ENCODE results near the gene HEXD. TPM values are rescaled to one million over a fixed set of nuclear protein-coding genes. Genes with fewer than 3 reads are reported as not detected.
"Not testable (repeated sequence)": the region's sequence is repeated elsewhere in the genome, so short reads cannot be mapped to it uniquely, and the experiment has no call there.

Gene HEXD
- total and polyA plus RNA-seq, 9 donors = 12.9 to 29.7 (median 19.5) TPM

DNA sequence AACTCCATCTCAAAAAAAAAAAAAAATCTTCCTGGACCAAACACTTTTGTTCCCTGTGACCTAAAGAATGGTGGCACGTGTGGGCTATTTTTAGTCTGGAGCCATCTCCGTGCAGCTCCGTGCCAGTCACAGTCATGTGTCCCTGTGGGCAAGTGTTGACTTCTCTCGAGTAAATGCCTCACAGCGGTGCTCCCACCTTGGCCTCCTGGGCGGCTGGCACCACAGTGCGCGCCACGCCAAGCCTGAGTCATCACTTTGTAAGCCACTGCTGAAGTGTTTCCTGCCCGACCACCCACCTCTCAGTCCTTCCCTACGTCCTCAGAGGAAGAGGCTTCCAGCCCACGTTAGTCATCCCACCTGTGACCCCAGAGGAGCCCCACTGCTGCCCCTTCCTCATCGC is 10.9 kb upstream of the HEXD start:
- no peaks in the 10 kb centered on the region for H3K9me3 ChIP-seq (replicated peaks; ENCODE audit: control insufficient read depth, low read depth, low read length)
- WGBS (ENCODE audit: insufficient coverage) = 68% methylated on average over 12 of the region's 13 CpGs
- peaks cover 37% of the 10 kb centered on the region for H3K4me1 ChIP-seq (ENCODE audit: control insufficient read depth, insufficient read depth, low read length)
- H3K27me3 ChIP-seq (ENCODE audit: control insufficient read depth, insufficient read depth, low read length) = no peaks in the 10 kb centered on the region
- H3K4me3 ChIP-seq (ENCODE audit: low read length) = no peak overlapping the region
- H3K36me3 ChIP-seq (ENCODE audit: control insufficient read depth, insufficient read depth, low read length) = peaks cover 38% of the 10 kb centered on the region
- no peak for DNase-seq
- H3K27ac ChIP-seq (ENCODE audit: low read length) = peak overlapping the region; percentile 51

DNA sequence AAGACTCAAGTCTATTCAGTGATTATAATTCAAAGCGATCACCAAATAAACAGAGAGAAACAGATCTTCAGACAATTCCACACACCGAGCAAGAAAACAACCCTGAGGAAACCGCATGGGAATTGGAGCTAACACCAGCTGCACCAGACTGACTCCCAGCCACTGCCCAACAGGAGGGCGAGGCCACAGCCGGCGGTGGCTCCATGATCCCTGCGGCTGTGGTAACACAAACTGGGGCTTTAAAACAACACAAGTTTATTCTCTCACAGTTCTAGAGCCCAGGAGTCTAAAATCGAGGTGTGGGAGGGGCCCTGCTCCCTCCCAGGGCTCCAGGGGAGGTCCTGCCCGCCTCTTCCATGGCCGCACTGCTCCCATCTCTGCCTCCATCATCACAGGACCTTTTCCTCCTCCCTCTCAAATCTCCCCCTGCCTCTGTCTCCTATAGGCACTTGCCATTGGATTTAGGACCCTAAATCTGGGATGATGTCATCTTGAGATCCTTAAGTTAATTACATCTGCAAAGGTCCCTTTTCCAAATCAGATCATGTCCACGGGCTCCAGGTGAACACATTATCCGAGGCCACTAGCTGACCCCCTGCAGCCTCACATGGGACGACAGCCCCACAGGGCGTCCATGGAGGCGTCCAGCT is 9.7 kb upstream of the HEXD start:
- Histone ChIP-seq H3K27me3 (ENCODE audit: control insufficient read depth, insufficient read depth, low read length) (no peaks in the 10 kb centered on the region), H3K9me3 (replicated peaks; ENCODE audit: control insufficient read depth, low read depth, low read length) (no peaks in the 10 kb centered on the region), H3K36me3 (ENCODE audit: control insufficient read depth, insufficient read depth, low read length) (peaks cover 31% of the 10 kb centered on the region), H3K4me1 (ENCODE audit: control insufficient read depth, insufficient read depth, low read length) (peaks cover 37% of the 10 kb centered on the region), H3K4me3 (ENCODE audit: low read length) (no peak overlapping the region), H3K27ac (ENCODE audit: low read length) (peak overlapping the region; percentile 4)
- WGBS (ENCODE audit: insufficient coverage) = 82% methylated on average over 13 of the region's 15 CpGs
- DNase-seq = no peak

DNA sequence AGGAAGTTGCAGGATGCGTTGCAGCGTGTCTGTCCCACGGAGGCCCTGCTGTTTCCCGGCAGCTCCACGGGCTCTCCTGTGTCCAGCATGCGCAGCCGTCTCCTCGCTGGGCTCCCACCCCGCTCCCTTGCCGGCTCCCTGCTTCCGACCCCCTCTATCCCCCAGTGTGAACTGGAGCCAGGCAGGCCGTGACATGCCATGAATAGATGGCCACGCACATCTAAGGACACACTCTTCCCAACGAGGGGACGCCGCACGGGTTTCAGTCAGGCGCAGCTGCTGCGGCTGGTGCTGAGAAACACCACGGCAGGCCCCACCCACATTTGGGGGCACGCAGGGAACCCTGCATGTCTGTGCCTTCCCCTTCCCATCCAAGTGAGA is 9.2 kb upstream of the HEXD start:
- no peak for DNase-seq
- H3K27me3 ChIP-seq (ENCODE audit: control insufficient read depth, insufficient read depth, low read length) = no peaks in the 10 kb centered on the region
- peaks cover 37% of the 10 kb centered on the region for H3K4me1 ChIP-seq (ENCODE audit: control insufficient read depth, insufficient read depth, low read length)
- H3K4me3 ChIP-seq (ENCODE audit: low read length) = no peak overlapping the region
- peak overlapping the region; percentile 4 for H3K27ac ChIP-seq (ENCODE audit: low read length)
- H3K9me3 ChIP-seq (replicated peaks; ENCODE audit: control insufficient read depth, low read depth, low read length) = no peaks in the 10 kb centered on the region
- peaks cover 25% of the 10 kb centered on the region for H3K36me3 ChIP-seq (ENCODE audit: control insufficient read depth, insufficient read depth, low read length)
- WGBS (ENCODE audit: insufficient coverage) = 88% methylated on average over 21 of the region's 21 CpGs

DNA sequence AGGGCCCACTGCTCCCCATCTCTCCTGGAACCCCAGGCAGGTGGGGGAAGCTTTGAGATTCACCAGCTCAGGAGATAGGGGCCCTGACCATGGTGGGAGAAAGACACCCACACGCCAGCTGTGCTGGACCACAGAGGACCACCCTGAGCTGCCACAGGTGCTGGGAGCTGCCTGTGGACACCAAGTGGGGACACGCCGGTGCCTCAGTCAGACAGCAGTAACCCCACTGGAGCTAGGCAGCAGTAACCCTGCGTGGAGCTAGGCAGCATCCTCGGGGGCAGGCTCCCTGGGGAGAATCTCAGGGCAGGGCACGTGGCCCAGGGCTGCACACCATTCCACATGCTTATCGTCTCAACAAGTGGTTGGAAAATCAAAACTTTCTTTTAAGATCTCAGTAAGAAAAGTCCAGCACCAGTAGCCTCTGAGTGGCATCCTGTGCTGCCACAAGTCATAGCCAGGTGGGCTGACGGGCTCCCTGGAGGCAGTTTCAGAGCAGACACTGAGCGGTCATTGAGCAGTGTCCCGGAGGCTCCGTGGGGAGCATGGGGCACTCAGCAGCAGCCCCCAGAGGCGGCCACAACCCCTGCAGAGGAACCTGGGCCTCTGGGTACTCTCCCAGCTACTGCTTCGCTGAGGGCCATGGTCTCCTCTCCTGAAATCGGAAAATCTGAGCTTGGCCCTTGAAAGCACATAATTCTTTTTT is 8.0 kb upstream of the HEXD start:
- peaks cover 40% of the 10 kb centered on the region for H3K4me1 ChIP-seq (ENCODE audit: control insufficient read depth, insufficient read depth, low read length)
- DNase-seq = no peak

GRCh38 chr17:82411396-82412053 is 6.6 kb upstream of the HEXD start:
- Histone ChIP-seq H3K27ac (ENCODE audit: low read length) (no peak overlapping the region), H3K9me3 (replicated peaks; ENCODE audit: control insufficient read depth, low read depth, low read length) (no peaks in the 10 kb centered on the region), H3K36me3 (ENCODE audit: control insufficient read depth, insufficient read depth, low read length) (peaks cover 14% of the 10 kb centered on the region), H3K27me3 (ENCODE audit: control insufficient read depth, insufficient read depth, low read length) (no peaks in the 10 kb centered on the region), H3K4me3 (ENCODE audit: low read length) (no peak overlapping the region), H3K4me1 (ENCODE audit: control insufficient read depth, insufficient read depth, low read length) (peaks cover 40% of the 10 kb centered on the region)
- DNase-seq = no peak
- WGBS (ENCODE audit: insufficient coverage) = 73% methylated on average over 21 of the region's 24 CpGs

More for the DNA sequence above, 8.0 kb upstream of the HEXD start:
- no peak overlapping the region for H3K4me3 ChIP-seq (ENCODE audit: low read length)
- no peaks in the 10 kb centered on the region for H3K27me3 ChIP-seq (ENCODE audit: control insufficient read depth, insufficient read depth, low read length)
- H3K27ac ChIP-seq (ENCODE audit: low read length) = no peak overlapping the region
- WGBS (ENCODE audit: insufficient coverage) = 86% methylated on average over 9 of the region's 14 CpGs
- no peaks in the 10 kb centered on the region for H3K9me3 ChIP-seq (replicated peaks; ENCODE audit: control insufficient read depth, low read depth, low read length)
- H3K36me3 ChIP-seq (ENCODE audit: control insufficient read depth, insufficient read depth, low read length) = peaks cover 19% of the 10 kb centered on the region

DNA sequence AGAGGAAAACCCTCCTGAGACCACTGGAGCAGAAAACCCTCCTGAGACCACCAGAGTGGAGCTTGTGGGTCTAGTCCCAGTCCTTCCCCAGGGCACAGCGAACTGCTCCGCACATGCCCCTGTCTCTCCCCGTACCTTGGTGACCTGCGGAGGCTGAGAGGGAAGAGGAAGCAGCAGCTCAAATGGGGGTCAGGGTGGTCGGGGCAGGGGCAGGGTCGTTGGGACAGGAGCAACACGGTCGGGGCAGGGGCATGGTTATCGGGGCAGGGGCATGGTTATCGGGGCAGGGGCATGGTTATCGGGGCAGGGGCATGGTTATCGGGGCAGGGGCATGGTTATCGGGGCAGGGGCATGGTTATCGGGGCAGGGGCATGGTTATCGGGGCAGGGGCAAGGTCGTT is 6.1 kb upstream of the HEXD start:
- H3K27me3 ChIP-seq (ENCODE audit: control insufficient read depth, insufficient read depth, low read length); DNase-seq; H3K9me3 ChIP-seq (replicated peaks; ENCODE audit: control insufficient read depth, low read depth, low read length); H3K4me3 ChIP-seq (ENCODE audit: low read length); H3K27ac ChIP-seq (ENCODE audit: low read length): not testable (repeated sequence)
- WGBS (ENCODE audit: insufficient coverage) = 90% methylated on average over 13 of the region's 16 CpGs
- peaks cover 40% of the 10 kb centered on the region for H3K4me1 ChIP-seq (ENCODE audit: control insufficient read depth, insufficient read depth, low read length)
- peaks cover 14% of the 10 kb centered on the region for H3K36me3 ChIP-seq (ENCODE audit: control insufficient read depth, insufficient read depth, low read length)

DNA sequence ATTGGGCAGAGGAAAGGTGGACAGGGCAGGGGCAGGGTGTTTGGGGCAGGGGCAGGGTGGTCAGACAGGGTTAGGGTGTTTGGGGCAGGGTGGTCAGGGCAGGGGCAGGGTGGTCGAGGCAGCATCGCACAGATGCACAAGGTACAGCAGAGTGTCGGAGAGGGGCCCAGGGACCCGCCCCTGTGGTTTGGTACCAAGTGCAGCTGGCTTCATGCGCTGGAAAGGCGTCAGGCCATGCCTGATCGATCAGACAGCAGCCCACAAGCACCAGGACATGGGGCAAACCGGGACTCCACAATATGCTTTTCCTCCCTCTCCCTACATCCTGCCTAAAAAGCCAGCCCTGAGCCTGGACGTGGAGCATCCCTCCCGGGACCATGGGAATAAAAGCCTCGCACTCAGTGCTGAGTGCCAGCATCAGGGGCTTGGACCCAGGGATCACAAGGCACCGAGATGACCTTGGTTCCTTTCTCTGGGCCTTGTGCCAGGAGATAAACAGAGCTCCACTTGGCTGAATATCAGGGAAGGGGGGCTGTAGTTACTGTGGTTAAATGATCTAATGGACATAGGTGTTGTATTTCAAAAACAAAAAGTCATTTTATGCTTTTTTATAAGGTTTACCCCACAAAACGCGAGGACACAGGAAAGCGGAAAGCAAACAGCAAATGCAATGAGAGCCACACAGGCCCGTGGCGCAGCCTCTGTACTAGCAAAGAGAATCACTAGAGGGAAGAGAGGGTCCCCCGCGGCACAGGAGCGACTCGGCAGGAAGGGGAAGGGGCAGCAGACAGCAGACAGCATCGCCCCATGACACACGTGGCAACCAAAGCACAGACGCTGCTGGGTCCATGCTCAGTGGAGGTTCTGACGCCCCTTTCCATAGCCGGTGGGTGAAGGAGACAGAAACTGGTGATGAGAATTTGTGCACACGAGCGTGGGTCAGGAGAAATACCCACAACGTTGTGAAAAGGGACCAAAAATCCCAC is 5.3 kb upstream of the HEXD start:
- H3K9me3 ChIP-seq (replicated peaks; ENCODE audit: control insufficient read depth, low read depth, low read length) = no peaks in the 10 kb centered on the region
- H3K4me3 ChIP-seq (ENCODE audit: low read length) = no peak overlapping the region
- peaks cover 9% of the 10 kb centered on the region for H3K36me3 ChIP-seq (ENCODE audit: control insufficient read depth, insufficient read depth, low read length)
- no peak overlapping the region for H3K27ac ChIP-seq (ENCODE audit: low read length)
- no peaks in the 10 kb centered on the region for H3K27me3 ChIP-seq (ENCODE audit: control insufficient read depth, insufficient read depth, low read length)
- H3K4me1 ChIP-seq (ENCODE audit: control insufficient read depth, insufficient read depth, low read length) = peaks cover 37% of the 10 kb centered on the region
- DNase-seq = no peak
- WGBS (ENCODE audit: insufficient coverage) = 87% methylated on average over 25 of the region's 29 CpGs

GRCh38 chr17:82414548-82415281 is 3.4 kb upstream of the HEXD start:
- H3K9me3 ChIP-seq (replicated peaks; ENCODE audit: control insufficient read depth, low read depth, low read length) = no peaks in the 10 kb centered on the region
- H3K36me3 ChIP-seq (ENCODE audit: control insufficient read depth, insufficient read depth, low read length) = peaks cover 8% of the 10 kb centered on the region
- H3K4me3 ChIP-seq (ENCODE audit: low read length) = no peak overlapping the region
- WGBS (ENCODE audit: insufficient coverage) = 21% methylated on average over 35 of the region's 38 CpGs
- peak; percentile 86 for DNase-seq
- H3K27ac ChIP-seq (ENCODE audit: low read length) = no peak overlapping the region
- H3K4me1 ChIP-seq (ENCODE audit: control insufficient read depth, insufficient read depth, low read length) = peaks cover 29% of the 10 kb centered on the region
- H3K27me3 ChIP-seq (ENCODE audit: control insufficient read depth, insufficient read depth, low read length) = no peaks in the 10 kb centered on the region

- Histone ChIP-seq H3K27ac (ENCODE audit: low read length) (no peak overlapping the region), H3K4me3 (ENCODE audit: low read length) (no peak overlapping the region), H3K36me3 (ENCODE audit: control insufficient read depth, insufficient read depth, low read length) (peaks cover 6% of the 10 kb centered on the region), H3K27me3 (ENCODE audit: control insufficient read depth, insufficient read depth, low read length) (no peaks in the 10 kb centered on the region), H3K9me3 (replicated peaks; ENCODE audit: control insufficient read depth, low read depth, low read length) (no peaks in the 10 kb centered on the region), H3K4me1 (ENCODE audit: control insufficient read depth, insufficient read depth, low read length) (peaks cover 24% of the 10 kb centered on the region)
- 84% methylated on average over 22 of the region's 26 CpGs for WGBS (ENCODE audit: insufficient coverage)
- DNase-seq = no peak
Measured at GRCh38 chr17:82415336-82415735, 2.8 kb upstream of the HEXD start.
